ENCODE measurements around the gene RAC3.

The RAC3 gene

DNA sequence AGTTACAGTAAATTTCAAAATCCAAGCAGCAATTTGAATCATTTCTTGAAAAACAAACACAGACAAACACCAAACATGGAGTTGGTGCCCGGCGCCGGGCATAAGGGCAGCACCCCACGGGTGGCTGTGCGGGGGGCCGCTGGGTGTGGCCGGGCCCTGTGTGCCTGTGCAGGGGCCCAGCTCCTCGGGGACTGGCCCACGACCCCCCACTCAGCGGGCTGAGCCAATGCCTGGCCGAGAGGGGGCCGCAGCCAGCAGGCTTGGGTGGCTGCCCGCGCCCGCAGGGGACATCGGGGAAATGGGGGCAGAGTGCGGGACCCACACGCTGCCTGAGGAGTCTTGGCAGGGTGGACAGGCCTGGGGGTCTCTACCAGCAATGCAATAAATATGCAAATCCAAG, 47.0 kb downstream of the RAC3 start:
- DNase-seq, result no peak

DNA sequence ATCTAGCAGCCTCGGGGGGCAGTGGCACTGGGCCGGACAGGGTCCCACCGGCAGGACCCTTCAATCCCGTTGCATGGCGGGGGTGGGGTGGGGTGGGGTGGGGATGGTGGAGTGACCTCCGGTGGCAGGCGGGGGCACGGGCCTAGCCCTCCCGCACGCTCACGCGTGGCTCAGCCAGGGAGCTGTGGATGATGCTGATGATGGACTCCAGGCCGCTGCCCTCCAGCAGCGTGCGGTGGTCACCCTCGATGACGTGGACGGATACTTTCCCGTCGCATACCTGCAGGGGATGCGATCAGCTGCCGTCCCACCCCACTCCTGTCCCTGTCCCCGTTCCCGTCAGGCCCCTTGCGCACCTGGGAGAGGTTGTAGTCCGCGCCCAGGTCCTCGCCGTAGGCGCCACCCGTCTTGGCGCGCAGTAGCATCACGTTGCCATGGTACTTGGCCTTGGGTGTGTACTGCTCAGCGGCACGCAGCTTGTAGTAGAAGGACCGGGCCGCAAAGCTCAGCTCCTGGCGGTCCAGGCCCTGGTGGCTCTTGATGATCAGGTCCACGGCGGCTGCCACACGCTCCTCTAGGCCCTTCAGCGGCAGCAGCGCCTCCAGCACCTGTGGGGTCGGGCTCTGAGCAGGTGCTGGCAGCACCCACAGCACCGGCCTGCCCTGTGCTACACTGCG, 47.7 kb downstream of the RAC3 start:
- no peak for DNase-seq

- DNase-seq, result no peak
Observed at GRCh38 chr17:82080048-82080788, 48.7 kb downstream of the RAC3 start.

GRCh38 chr17:82080789-82081464, 49.4 kb downstream of the RAC3 start:
- no peak for DNase-seq

GRCh38 chr17:82081546-82081945, 50.1 kb downstream of the RAC3 start:
- DNase-seq, result no peak

DNA sequence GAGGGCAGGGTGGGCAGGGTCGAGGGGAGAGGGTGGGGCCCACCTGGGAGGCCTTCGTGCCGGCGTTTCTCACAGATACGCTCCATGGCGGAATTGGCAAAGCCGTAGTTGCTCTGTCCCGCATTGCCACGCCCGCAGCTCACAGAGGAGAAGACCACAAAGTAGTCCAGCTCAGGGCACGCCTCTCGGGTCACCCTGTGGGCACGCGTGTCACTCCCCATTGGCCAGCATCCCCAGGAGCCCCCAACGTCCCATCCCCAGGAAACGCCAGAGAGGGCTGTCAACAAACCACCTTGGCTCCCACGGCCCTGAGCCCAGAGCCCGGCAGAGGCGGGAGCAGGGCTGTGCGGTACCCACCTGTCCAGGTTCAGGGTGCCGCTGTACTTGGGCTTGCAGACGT, 50.5 kb downstream of the RAC3 start:
- DNase-seq, result no peak

GRCh38 chr17:82082456-82082855, 51.0 kb downstream of the RAC3 start:
- DNase-seq, result no peak

GRCh38 chr17:82083009-82083408, 51.5 kb downstream of the RAC3 start:
- DNase-seq, result no peak
